Osteoblast (primary cell): ENCODE data around the gene ADAM19. TPM values are rescaled to one million over a fixed set of nuclear protein-coding genes. Genes with fewer than 3 reads are reported as not detected.

Experiments
- DNase-seq: peaks from one replicate; pipeline ENCODE4 v3.0.0; 2011; ENCODE audit warnings: low spot score, mixed read lengths; ENCODE audit not compliant: insufficient read length; ENCODE audit errors: missing footprints
- H2AFZ ChIP-seq: 2 replicates; pipeline ENCODE4 v1.6.0; 2011; ENCODE audit warnings: mild to moderate bottlenecking, low read length
- H3K27ac ChIP-seq: 2 replicates; pipeline ENCODE4 v1.5.1; 2011; ENCODE audit warnings: mild to moderate bottlenecking, low read depth, low read length, moderate library complexity
- H3K27me3 ChIP-seq: 2 replicates; pipeline ENCODE4 v1.6.0; 2012; ENCODE audit warnings: mild to moderate bottlenecking, control low read depth, inconsistent platforms, low read length, moderate library complexity; ENCODE audit not compliant: insufficient read depth
- H3K36me3 ChIP-seq: 2 replicates; pipeline ENCODE4 v1.5.1; 2011; ENCODE audit warnings: mild to moderate bottlenecking, low read length, control low read depth, moderate library complexity; ENCODE audit not compliant: insufficient read depth
- H3K4me1 ChIP-seq: 2 replicates; pipeline ENCODE4 v1.5.1; 2011; ENCODE audit warnings: mild to moderate bottlenecking, low read length, control low read depth, moderate library complexity; ENCODE audit not compliant: insufficient read depth
- H3K4me2 ChIP-seq: 2 replicates; pipeline ENCODE4 v1.6.0; 2011; ENCODE audit warnings: mild to moderate bottlenecking, low read length; ENCODE audit not compliant: insufficient read depth
- H3K4me3 ChIP-seq: fragments of 200-600 bp; sonication (generic); 3 replicates; pipeline ENCODE4 v1.5.1; 2012; ENCODE audit warnings: mild to moderate bottlenecking, low read length, inconsistent platforms; ENCODE audit not compliant: insufficient read depth
- H3K79me2 ChIP-seq: 2 replicates; pipeline ENCODE4 v1.6.0; 2012; ENCODE audit warnings: mild to moderate bottlenecking, low read length, control low read depth, inconsistent platforms; ENCODE audit not compliant: insufficient read depth
- H3K9me3 ChIP-seq: 2 replicates; pipeline ENCODE4 v1.5.1; 2011; ENCODE audit warnings: low read depth, low read length, control low read depth
- H4K20me1 ChIP-seq: 2 replicates; pipeline ENCODE4 v1.6.0; 2012; ENCODE audit warnings: mild to moderate bottlenecking, low read length, control low read depth; ENCODE audit not compliant: insufficient read depth
- total RNA-seq: library from RNA; depleted of rRNA; stranded (reverse); fragments of >200 nt; gene quantifications from 2 replicates; pipeline ENCODE4 v1.2.3, GENCODE V29; 2012
- TF ChIP-seq, protein P1 (sequence below): IDR thresholded peaks from 2 replicates; pipeline ENCODE4 v1.5.1; 2011; ENCODE audit warnings: mild to moderate bottlenecking, low read depth, low read length, moderate library complexity; ENCODE audit errors: extremely low read depth

ADAM19 gene
- total RNA-seq, 1 donor = 14.5 TPM

DNA sequence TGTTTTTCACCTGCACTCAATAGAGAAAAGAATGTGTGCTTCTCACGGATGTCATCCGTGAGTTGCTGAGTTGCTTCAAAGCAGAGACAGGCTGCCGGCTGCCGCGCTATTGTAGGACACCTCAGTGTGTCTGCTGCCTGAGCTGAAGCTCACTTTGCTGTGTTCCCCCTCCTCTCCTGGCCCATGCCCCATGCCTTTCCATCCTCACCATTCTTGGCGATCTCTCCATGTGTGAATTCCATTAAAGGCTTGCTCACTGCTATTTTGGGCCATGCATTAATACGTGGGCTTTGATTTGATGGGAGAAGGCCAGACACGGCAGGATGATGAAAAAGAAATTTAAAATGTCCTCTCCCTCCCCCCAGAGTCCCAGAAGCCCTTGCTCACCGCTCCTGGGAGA is 14.5 kb downstream of the ADAM19 start:
- peaks cover 69% of the 10 kb centered on the region for H3K4me1 ChIP-seq
- no peaks in the 10 kb centered on the region for H3K36me3 ChIP-seq
- TF ChIP-seq, protein P1, sequence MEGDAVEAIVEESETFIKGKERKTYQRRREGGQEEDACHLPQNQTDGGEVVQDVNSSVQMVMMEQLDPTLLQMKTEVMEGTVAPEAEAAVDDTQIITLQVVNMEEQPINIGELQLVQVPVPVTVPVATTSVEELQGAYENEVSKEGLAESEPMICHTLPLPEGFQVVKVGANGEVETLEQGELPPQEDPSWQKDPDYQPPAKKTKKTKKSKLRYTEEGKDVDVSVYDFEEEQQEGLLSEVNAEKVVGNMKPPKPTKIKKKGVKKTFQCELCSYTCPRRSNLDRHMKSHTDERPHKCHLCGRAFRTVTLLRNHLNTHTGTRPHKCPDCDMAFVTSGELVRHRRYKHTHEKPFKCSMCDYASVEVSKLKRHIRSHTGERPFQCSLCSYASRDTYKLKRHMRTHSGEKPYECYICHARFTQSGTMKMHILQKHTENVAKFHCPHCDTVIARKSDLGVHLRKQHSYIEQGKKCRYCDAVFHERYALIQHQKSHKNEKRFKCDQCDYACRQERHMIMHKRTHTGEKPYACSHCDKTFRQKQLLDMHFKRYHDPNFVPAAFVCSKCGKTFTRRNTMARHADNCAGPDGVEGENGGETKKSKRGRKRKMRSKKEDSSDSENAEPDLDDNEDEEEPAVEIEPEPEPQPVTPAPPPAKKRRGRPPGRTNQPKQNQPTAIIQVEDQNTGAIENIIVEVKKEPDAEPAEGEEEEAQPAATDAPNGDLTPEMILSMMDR = no peak
- H3K27me3 ChIP-seq = no peaks in the 10 kb centered on the region
- H4K20me1 ChIP-seq = peaks cover 3% of the 10 kb centered on the region
- H3K27ac ChIP-seq = peak overlapping the region; percentile 6
- H2AFZ ChIP-seq = no peak overlapping the region
- no peaks in the 10 kb centered on the region for H3K9me3 ChIP-seq
- DNase-seq = no peak
- peaks cover 26% of the 10 kb centered on the region for H3K79me2 ChIP-seq
- H3K4me3 ChIP-seq = no peak overlapping the region
- H3K4me2 ChIP-seq = no peak overlapping the region

DNA sequence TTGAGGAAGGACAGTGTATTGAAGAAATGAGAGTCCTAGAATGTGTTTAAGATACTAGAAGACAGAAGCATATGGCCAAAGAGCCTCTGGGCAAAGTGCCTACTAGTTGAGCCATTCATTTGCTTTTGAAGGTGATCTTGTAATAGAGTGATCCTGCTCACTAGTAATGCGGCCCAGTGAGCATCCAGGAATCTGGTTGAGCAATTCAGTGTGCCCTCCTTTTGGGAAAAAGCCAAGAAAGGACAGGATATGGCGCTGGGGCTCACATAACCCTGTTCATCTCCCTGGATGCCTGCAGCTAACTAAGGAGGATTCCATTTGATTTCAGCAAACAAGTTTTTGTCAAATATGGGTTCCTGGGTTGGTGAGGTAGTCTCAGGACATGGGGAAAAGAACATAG is 16.3 kb downstream of the ADAM19 start:
- Histone ChIP-seq H2AFZ (no peak overlapping the region), H4K20me1 (peaks cover 3% of the 10 kb centered on the region), H3K4me3 (no peak overlapping the region), H3K4me2 (peak overlapping the region; percentile 24), H3K27ac (peak overlapping the region; percentile 80), H3K36me3 (no peaks in the 10 kb centered on the region), H3K27me3 (no peaks in the 10 kb centered on the region), H3K9me3 (no peaks in the 10 kb centered on the region), H3K4me1 (peaks cover 75% of the 10 kb centered on the region), H3K79me2 (peaks cover 42% of the 10 kb centered on the region)
- TF ChIP-seq, protein P1 = no peak
- peak; percentile 82 for DNase-seq

DNA sequence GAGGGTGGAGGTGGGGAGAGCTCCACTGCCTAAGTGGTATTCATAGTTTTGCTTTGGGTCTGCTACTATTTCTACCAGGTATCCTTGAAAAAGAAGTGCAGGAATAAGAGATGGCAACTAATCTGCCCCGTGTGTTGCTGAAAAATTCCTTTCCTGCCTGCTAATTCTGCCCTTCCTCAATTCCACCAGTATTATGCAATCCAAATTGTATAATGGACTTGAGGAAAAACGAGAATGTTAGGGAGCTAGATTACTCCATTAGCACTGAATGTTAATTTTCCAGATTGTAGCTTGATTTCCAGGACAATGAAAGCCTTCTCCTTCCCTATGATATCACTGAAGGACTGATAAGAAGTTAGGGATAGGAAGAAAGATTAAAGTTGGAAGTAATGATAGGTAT is 16.9 kb downstream of the ADAM19 start:
- no peak overlapping the region for H3K4me3 ChIP-seq

DNA sequence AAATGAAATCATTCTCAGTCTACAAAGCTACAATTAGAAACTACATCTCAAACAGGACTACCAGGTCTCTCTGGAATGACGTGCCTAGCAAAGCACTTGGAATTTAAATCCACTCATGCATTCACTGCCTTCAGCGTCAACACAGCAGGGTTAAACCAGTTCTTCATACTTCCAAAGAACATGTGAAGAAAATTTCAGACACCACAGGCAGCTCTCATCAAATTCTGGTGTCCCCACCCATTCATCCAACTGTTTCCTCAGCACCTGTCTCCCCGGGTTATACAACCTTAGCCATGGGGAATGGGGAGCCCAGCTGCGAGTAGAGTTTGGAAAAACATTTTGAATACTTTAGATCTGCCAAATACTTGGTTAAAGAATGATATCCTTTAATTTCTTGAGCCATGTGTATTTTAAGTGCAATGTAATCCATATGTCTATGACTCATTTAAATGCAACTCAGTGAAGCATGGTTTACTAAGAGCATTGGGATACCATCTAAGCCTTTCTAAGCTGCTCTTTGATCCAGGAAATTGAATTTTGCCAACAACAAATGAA is 17.5 kb downstream of the ADAM19 start:
- no peaks in the 10 kb centered on the region for H3K27me3 ChIP-seq
- H2AFZ ChIP-seq = no peak overlapping the region
- H3K36me3 ChIP-seq = no peaks in the 10 kb centered on the region
- TF ChIP-seq, protein P1 = no peak
- peak; percentile 83 for DNase-seq
- peaks cover 66% of the 10 kb centered on the region for H3K4me1 ChIP-seq
- H3K79me2 ChIP-seq = peaks cover 46% of the 10 kb centered on the region
- peaks cover 3% of the 10 kb centered on the region for H4K20me1 ChIP-seq
- no peak overlapping the region for H3K4me3 ChIP-seq
- H3K9me3 ChIP-seq = no peaks in the 10 kb centered on the region
- peak overlapping the region; percentile 24 for H3K4me2 ChIP-seq
- H3K27ac ChIP-seq = peak overlapping the region; percentile 80

More for the DNA sequence above, 16.9 kb downstream of the ADAM19 start:
- H2AFZ ChIP-seq = no peak overlapping the region
- H3K4me1 ChIP-seq = peaks cover 71% of the 10 kb centered on the region
- TF ChIP-seq, protein P1 = no peak
- H3K79me2 ChIP-seq = peaks cover 46% of the 10 kb centered on the region
- H3K27ac ChIP-seq = peak overlapping the region; percentile 80
- DNase-seq = no peak
- no peaks in the 10 kb centered on the region for H3K9me3 ChIP-seq
- H3K4me2 ChIP-seq = peak overlapping the region; percentile 24
- no peaks in the 10 kb centered on the region for H3K27me3 ChIP-seq
- H4K20me1 ChIP-seq = peaks cover 3% of the 10 kb centered on the region
- no peaks in the 10 kb centered on the region for H3K36me3 ChIP-seq
